Measurements from ENCODE around the gene ZNF48.

GRCh38 chr16:30449116-30449435 is 53.9 kb downstream of the ZNF48 start:
- TF ChIP-seq CTCF (IDR thresholded peaks at IDR 0.05): no peak
- TF ChIP-seq EZH2 (IDR thresholded peaks at IDR 0.05; ENCODE audit: borderline replicate concordance, insufficient read depth, low read depth, low read length, poor library complexity, severe bottlenecking): no peak
